ENCODE measurements around the gene VPS13C.
A peak's percentile ranks its signal among the peaks of the same experiment; 100 is the strongest.

The VPS13C gene

GRCh38 chr15:61841466-61841865 is 218.8 kb downstream of the VPS13C start:
- DNase-seq = no peak

- DNase-seq = no peak
Observed at GRCh38 chr15:61840090-61840489, 220.2 kb downstream of the VPS13C start.

- DNase-seq = peak; percentile 22
Observed at GRCh38 chr15:61839546-61839945, 220.7 kb downstream of the VPS13C start.

GRCh38 chr15:61835496-61836106 is 224.6 kb downstream of the VPS13C start:
- peak; percentile 52 for DNase-seq

- DNase-seq = no peak
Observed at GRCh38 chr15:61835029-61835428, 225.2 kb downstream of the VPS13C start.

GRCh38 chr15:61834076-61834697 is 226.1 kb downstream of the VPS13C start:
- DNase-seq = peak; percentile 69

GRCh38 chr15:61832223-61832622 is 228.0 kb downstream of the VPS13C start:
- DNase-seq = no peak

GRCh38 chr15:61831505-61831921 is 228.7 kb downstream of the VPS13C start:
- no peak for DNase-seq

GRCh38 chr15:61830536-61831330 is 229.5 kb downstream of the VPS13C start:
- no peak for DNase-seq

GRCh38 chr15:61829514-61829889 is 230.7 kb downstream of the VPS13C start:
- no peak for DNase-seq

- DNase-seq = no peak
Observed at GRCh38 chr15:61828860-61829513, 231.3 kb downstream of the VPS13C start.

GRCh38 chr15:61828008-61828407 is 232.2 kb downstream of the VPS13C start:
- no peak for DNase-seq

- DNase-seq = no peak
Observed at GRCh38 chr15:61827131-61827530, 233.1 kb downstream of the VPS13C start.

GRCh38 chr15:61824291-61824690 is 236.0 kb downstream of the VPS13C start:
- DNase-seq = no peak

- no peak for DNase-seq
Observed at GRCh38 chr15:61822511-61822910, 237.7 kb downstream of the VPS13C start.

- DNase-seq = no peak
Observed at GRCh38 chr15:61820951-61821350, 239.3 kb downstream of the VPS13C start.

- DNase-seq = no peak
Observed at GRCh38 chr15:61820212-61820611, 240.0 kb downstream of the VPS13C start.

- no peak for DNase-seq
Observed at GRCh38 chr15:61819386-61819785, 240.9 kb downstream of the VPS13C start.

- DNase-seq = no peak
Observed at GRCh38 chr15:61818801-61819200, 241.4 kb downstream of the VPS13C start.

GRCh38 chr15:61816856-61817255 is 243.4 kb downstream of the VPS13C start:
- no peak for DNase-seq

GRCh38 chr15:61815356-61816083 is 244.7 kb downstream of the VPS13C start:
- DNase-seq = no peak

GRCh38 chr15:61812476-61812875 is 247.8 kb downstream of the VPS13C start:
- no peak for DNase-seq

GRCh38 chr15:61811952-61812351 is 248.3 kb downstream of the VPS13C start:
- DNase-seq = no peak
